VCaP (cell line): ENCODE measurements around the gene CTIF.

ENCODE experiments used
- H3K27ac ChIP-seq: fragments of 450-650 bp; 2 replicates; pipeline ENCODE4 v1.5.1; 2017
- TF ChIP-seq, protein P1 (sequence below): fragments of 450-650 bp; conservative IDR thresholded peaks from 2 replicates; pipeline ENCODE4 v1.5.1; 2017; ENCODE audit warnings: mild to moderate bottlenecking, moderate library complexity

The CTIF gene

DNA sequence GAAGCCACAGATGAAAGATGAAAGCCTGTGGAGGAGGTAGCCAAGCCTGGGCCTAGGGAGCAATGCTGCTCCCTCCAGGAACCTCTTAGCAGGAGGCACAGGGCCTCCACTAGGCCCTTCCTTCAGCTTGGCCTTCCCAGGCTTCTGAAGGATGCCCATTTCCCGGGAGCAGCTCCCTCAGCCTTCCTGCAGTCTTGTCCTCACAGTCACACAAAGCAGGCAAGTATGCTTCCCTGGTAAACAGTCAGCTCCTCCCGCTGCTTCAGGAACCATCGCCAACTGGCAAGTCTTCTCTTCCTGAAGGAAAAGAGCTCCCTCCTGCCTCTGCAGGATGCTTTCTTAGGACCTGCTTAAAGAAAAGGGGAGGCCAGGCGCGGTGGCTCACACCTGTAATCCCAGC is 358.7 kb downstream of the CTIF start:
- TF ChIP-seq, protein P1, sequence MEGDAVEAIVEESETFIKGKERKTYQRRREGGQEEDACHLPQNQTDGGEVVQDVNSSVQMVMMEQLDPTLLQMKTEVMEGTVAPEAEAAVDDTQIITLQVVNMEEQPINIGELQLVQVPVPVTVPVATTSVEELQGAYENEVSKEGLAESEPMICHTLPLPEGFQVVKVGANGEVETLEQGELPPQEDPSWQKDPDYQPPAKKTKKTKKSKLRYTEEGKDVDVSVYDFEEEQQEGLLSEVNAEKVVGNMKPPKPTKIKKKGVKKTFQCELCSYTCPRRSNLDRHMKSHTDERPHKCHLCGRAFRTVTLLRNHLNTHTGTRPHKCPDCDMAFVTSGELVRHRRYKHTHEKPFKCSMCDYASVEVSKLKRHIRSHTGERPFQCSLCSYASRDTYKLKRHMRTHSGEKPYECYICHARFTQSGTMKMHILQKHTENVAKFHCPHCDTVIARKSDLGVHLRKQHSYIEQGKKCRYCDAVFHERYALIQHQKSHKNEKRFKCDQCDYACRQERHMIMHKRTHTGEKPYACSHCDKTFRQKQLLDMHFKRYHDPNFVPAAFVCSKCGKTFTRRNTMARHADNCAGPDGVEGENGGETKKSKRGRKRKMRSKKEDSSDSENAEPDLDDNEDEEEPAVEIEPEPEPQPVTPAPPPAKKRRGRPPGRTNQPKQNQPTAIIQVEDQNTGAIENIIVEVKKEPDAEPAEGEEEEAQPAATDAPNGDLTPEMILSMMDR: no peak
- no peak overlapping the region for H3K27ac ChIP-seq

DNA sequence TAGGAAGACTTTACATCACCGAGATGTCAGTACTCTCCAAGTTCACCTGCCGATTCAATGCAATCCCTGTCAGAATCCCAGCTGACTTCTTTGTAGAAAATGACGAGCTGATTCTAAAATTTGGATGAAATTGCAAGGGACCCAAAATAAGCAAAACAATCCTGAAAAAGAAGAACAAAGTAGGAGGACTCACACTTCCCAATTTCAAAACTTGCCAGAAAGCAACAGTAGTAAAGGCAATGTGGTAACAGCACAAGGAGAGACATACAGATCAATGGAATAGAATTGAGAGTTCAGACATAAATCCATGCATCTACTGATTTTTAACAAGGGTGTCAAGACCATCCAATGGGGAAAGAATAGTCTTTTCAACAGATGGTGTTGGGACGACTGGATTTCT is 359.7 kb downstream of the CTIF start:
- TF ChIP-seq, protein P1: no peak
- H3K27ac ChIP-seq: no peak overlapping the region

DNA sequence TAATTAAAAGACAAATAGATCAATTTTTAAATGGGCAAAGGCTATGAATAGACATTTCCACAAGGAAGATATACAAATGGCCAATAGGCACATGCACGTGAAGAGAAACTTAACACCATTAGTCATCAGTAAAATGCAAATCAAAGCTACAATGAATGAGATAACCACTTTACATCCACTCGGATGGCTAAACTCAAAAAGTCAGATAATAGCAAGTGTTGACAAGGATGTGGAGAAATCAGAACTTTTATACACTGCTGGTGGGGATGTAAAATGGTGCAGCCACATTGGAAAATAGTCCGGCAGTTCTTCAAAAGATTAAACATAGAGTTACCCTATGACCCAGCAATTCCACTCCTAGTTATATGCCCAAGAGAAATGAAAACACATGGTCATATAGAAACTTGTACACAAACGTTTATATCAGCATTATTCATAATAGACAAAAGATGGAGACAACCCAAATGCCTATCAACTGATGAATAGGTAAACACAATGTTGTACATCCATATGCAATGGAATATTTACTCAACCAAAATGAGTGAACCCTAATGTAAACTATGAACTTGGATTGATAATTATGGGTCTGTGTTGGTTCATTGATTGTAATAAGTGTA is 360.8 kb downstream of the CTIF start:
- TF ChIP-seq, protein P1: no peak
- H3K27ac ChIP-seq: no peak overlapping the region

DNA sequence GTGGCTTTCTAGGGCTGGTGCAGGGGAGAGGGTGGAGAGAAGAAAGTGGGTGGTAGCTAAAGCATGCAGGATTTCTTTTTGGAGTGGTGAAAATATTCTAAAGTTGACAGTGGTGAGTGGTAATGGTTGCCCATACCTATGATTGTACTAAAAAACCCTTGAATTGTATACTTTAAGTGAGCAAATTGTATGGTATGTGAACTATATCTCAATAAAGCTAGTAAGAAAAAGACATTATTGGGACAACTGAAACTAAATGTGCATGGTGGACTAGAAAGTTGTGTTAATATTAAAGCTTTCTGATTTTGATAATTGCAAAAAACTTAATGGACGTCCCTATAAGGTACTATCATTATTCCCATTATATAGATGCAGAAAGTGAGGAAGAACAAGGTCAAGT is 361.6 kb downstream of the CTIF start:
- TF ChIP-seq, protein P1: no peak
- no peak overlapping the region for H3K27ac ChIP-seq

DNA sequence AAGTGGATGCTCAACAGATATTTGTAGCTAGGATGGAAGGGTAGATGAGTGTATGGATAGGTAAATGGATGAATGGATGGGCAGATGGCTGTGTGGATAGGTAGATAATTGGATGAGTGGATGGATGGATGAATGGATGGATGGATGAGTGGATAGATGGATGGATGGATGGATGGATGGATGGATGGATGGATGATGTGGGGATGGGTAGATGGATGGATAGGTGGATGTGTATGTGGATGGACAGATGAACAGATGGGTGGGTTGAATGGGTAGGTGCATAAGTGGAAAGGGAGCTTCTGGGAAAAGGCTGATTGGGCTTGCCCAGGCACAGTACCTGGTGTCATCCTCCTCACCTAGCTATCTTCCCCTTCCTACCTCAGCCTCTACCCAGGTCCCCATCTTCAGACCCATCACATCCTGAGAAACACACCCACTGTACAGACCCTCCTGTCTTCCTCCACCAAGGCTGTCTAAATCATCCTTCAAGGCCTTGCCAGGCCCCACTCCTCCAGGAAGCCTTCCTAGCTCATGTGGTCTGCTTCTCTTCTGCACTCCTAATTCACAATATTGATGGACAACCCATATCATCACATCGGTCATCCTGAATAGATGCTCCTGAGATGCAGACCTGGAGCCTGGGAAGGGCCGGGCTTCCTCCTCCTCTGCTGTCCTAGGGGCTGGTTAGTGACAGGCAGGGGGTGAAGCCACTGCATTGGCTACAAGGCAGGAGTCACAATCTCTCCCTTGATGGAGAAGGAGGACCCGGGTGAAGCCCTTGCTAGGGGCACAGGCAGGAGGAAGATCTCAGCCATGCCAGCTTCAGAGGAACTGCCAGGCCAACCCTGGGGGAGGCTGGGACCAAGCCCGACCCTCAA is 362.6 kb downstream of the CTIF start:
- H3K27ac ChIP-seq: no peak overlapping the region
- TF ChIP-seq, protein P1: no peak

DNA sequence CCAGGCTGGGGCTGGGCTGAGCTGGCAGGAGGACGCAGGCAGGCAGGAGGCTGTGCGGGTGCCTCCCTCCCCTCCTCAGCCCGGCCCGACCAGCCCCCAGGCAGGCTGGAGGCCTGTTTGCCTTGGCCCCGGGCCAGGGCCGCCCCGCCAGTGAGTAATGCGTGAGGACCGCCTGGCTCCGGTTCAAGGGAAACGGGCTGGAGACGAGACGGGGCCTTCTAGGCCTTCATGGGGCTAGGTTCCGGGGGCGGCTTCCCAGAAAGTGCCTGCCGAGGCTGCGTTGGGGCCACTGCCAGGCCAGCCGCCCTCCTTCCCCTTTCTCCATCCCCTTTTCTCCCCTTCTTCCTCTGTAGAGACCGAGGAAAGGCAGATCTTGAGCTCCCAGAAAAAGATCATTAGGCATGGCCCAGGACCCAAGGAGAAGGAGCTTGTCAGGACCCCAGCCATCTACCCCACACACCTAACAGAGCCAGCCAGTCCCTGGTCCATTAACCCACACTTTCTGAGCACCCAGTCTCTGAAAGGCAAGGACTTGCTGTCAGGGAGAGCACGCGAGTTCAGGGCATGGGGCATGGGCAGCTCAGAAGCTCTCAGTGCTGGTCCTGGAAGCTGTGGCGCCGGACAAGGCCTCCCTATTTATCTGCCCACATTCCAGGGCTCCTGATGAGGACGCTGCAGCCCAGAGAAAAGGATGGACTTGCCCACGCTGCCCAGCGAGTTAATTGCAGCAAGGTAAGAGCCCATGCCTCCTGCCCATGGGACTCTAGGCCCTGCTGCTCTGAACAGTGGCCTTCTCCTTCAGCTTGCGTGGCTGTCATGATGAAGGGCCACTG is 363.4 kb downstream of the CTIF start:
- H3K27ac ChIP-seq: no peak overlapping the region
- TF ChIP-seq, protein P1: no peak
